K562 (cell line): ENCODE results near the gene UMAD1. TPM values are rescaled to one million over a fixed set of nuclear protein-coding genes. Genes with fewer than 3 reads are reported as not detected.

Experiments used
- ATAC-seq: fragments of 200-7000 bp; cut with Tn5 transposase; 3 replicates; pipeline ENCODE4 v1.9.1; 2020; ENCODE audit warnings: moderate library complexity
- BruUV-seq: library from RNA; stranded (reverse); fragments of 400-500 nt; replicated peaks from 2 replicates; lab custom pipeline; 2021; lab: Mats Ljungman, UMichigan
- CTCF ChIA-PET: fragments of 300-600 bp; formaldehyde crosslinking; extraction: SDS; loops from one replicate; lab custom pipeline; 2021; ENCODE audit warnings: low intra/inter-chr PET ratio; lab: Yijun Ruan, JAX
- POLR2A ChIA-PET: fragments of 300-600, 350-650 bp; sonication (Branson Sonifier 250); formaldehyde crosslinking; extraction: SDS; loops from one replicate; lab custom pipeline; 2021; ENCODE audit warnings: antibody characterized with exemption, inconsistent platforms; lab: Yijun Ruan, JAX
- DNase-seq, 4 experiments: peaks; one replicate each; pipeline versions ENCODE4 v3.0.0 to v3.0.0-alpha.2; 2011 to 2018; ENCODE audit warnings: low spot score in 3 of 4, mixed read lengths in 3 of 4; ENCODE audit errors: extremely low read depth in 1 of 4
- FAIRE-seq: peaks from 2 replicates; lab custom pipeline; 2011; peaks lifted over from hg19 to GRCh38; lab: Jason Lieb, UNC
- H2AFZ ChIP-seq: 2 replicates; pipeline ENCODE4 v1.6.0; 2011; ENCODE audit warnings: low read depth, low read length, control low read depth, inconsistent platforms
- H3K27ac ChIP-seq: fragments of 200-600 bp; 3 replicates; pipeline ENCODE4 v1.8.0; 2011; ENCODE audit warnings: low read depth, mild to moderate bottlenecking, control low read depth, inconsistent platforms, low read length, moderate library complexity, mixed read lengths; ENCODE audit errors: extremely low read depth
- H3K27me3 ChIP-seq, 2 experiments: fragments of 300-600 bp in 1 of 2; 2 replicates in 1 of 2; 3 replicates in 1 of 2; pipeline versions ENCODE4 v1.6.0 to v1.8.0; 2011; ENCODE audit warnings: inconsistent platforms in 2 of 2, low read length in 2 of 2, mild to moderate bottlenecking in 1 of 2, mixed read lengths in 1 of 2, moderate library complexity in 1 of 2; ENCODE audit not compliant: control insufficient read depth in 2 of 2, insufficient read depth in 2 of 2
- H3K36me3 ChIP-seq: fragments of 300-600 bp; 3 replicates; pipeline ENCODE4 v1.8.0; 2011; ENCODE audit warnings: mild to moderate bottlenecking, low read length, inconsistent platforms; ENCODE audit not compliant: control insufficient read depth, insufficient read depth
- H3K4me1 ChIP-seq, 2 experiments: fragments of 200-600 bp in 1 of 2; replicated peaks in 1 of 2; 2 replicates in 1 of 2; 3 replicates in 1 of 2; pipeline versions ENCODE4 v1.5.1 to v1.8.0; 2011; ENCODE audit warnings: inconsistent platforms in 2 of 2, low read length in 2 of 2, mild to moderate bottlenecking in 1 of 2, mixed read lengths in 1 of 2, moderate library complexity in 1 of 2; ENCODE audit not compliant: control insufficient read depth in 2 of 2, insufficient read depth in 2 of 2
- H3K4me2 ChIP-seq: 2 replicates; pipeline ENCODE4 v1.6.1; 2011; ENCODE audit warnings: low read length, control low read depth, inconsistent platforms, mixed read lengths; ENCODE audit not compliant: insufficient read depth
- H3K4me3 ChIP-seq: fragments of 200-600 bp; sonication (generic), shearing (Covaris generic); 2 replicates; pipeline ENCODE4 v1.5.1; 2016; ENCODE audit warnings: control low read depth, inconsistent platforms
- H3K79me2 ChIP-seq: fragments of 200-600 bp; 3 replicates; pipeline ENCODE4 v1.8.0; 2011; ENCODE audit warnings: low read length, inconsistent platforms; ENCODE audit not compliant: control insufficient read depth, insufficient read depth
- H3K9ac ChIP-seq, 2 experiments: 2 replicates each; pipeline versions ENCODE4 v1.6.0 to v1.6.1; 2011; ENCODE audit warnings: low read depth in 2 of 2, low read length in 2 of 2, control low read depth in 1 of 2, inconsistent platforms in 1 of 2, mild to moderate bottlenecking in 1 of 2, mixed read lengths in 1 of 2; ENCODE audit not compliant: insufficient read depth in 1 of 2
- H3K9me1 ChIP-seq: one replicate; pipeline ENCODE4 v1.6.0; 2011; ENCODE audit warnings: inconsistent platforms, mild to moderate bottlenecking, low read length, moderate library complexity; ENCODE audit not compliant: control insufficient read depth, insufficient read depth
- H3K9me3 ChIP-seq: replicated peaks from 2 replicates; pipeline ENCODE4 v1.5.1; 2011; ENCODE audit warnings: low read depth, low read length, inconsistent platforms; ENCODE audit not compliant: control insufficient read depth, insufficient read depth
- H4K20me1 ChIP-seq: replicated peaks from 2 replicates; pipeline ENCODE4 v1.6.1; 2011; ENCODE audit warnings: low read length, inconsistent platforms, mixed read lengths; ENCODE audit not compliant: control insufficient read depth, insufficient read depth
- C11orf30 ChIP-seq: fragments of 450-650 bp; IDR thresholded peaks from 2 replicates; pipeline ENCODE4 v1.6.1; 2016; ENCODE audit warnings: low read depth, mild to moderate bottlenecking
- ZNF239 ChIP-seq: fragments of 250-450 bp; sonication (Bioruptor Pico); IDR thresholded peaks from 2 replicates; pipeline ENCODE4 v1.4.0; 2020; ENCODE audit warnings: mild to moderate bottlenecking
- ZNF316 ChIP-seq: fragments of 450-650 bp; IDR thresholded peaks from 2 replicates; pipeline ENCODE4 v1.6.1; 2016
- WGBS: fragments of 100-300 bp; shearing (Covaris generic); methylation state at CpG from one replicate; pipeline ENCODE4 v1.1.6; 2016; ENCODE audit warnings: low coverage, mixed read lengths; ENCODE audit not compliant: insufficient coverage; ENCODE audit errors: missing lambda C conversion rate; 5-methylcytosine and 5-hydroxymethylcytosine counted together
- in situ Hi-C: fragments of 300-500 bp; cut with MboI; formaldehyde crosslinking; loops from 4 replicates; pipeline ENCODE4 v1.15.0; 2018; ENCODE audit warnings: inconsistent platforms, mixed read lengths
- intact Hi-C: fragments of 100-400 bp; cut with micrococcal nuclease; formaldehyde crosslinking; loops from 2 replicates; pipeline ENCODE4 v1.14.2; 2022
- polyA plus RNA-seq, 8 experiments: library from polyadenylated mRNA; depleted of rRNA in 4 of 8; stranded (reverse) in 5 of 8; unstranded in 3 of 8; fragments of >200 nt; fragmentation: Nextera tagmentation in 2 of 8; fragmentation: Illumina TruSeq in 1 of 8; extraction: Ambion mirVana in 2 of 8; extraction: Trizol in 1 of 8; gene quantifications; 2 replicates each; pipeline versions ENCODE4 v1.2.1 to v1.2.3, GENCODE V29; 2011 to 2014; ENCODE audit warnings: inconsistent platforms in 1 of 8, missing spikeins in 1 of 8
- total RNA-seq, 7 experiments: library from RNA; depleted of rRNA in 6 of 7; stranded (reverse); fragments of >200 nt in 6 of 7; fragmentation: Illumina TruSeq in 2 of 7; extraction: Trizol in 2 of 7; gene quantifications; 2 replicates each; pipeline versions ENCODE4 v1.2.1 to v1.2.3, GENCODE V29; 2011 to 2021; ENCODE audit warnings: low replicate concordance in 1 of 7
- TF ChIP-seq, protein P1 (sequence below): fragments of 250-450 bp; sonication (Bioruptor Pico); IDR thresholded peaks from 2 replicates; pipeline ENCODE4 v1.4.0; 2020

UMAD1 gene
- total and polyA plus RNA-seq, 9 of the 15 experiments (the other 6 are each of a cell fraction or from before 2014, with no cell fraction given), result 9.0 to 26.7 (median 13.3) TPM

DNA sequence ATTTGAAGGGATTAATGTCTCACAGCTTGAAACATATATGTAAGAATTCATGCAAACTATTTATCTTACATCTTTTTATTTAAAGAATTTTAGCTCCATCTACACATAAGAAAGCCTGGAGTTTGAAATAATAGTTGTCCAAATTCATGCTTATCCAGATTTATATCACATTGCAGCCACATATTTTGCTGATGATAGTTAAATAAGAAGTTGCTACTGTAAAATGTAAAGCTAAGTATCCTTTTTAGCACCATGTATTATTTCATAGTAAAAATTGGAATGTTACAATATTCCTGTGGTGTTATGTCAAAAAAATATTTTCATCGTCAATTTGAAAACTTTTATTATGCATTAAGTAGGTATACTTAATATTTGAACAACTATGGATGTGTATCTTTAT, 27.3 kb upstream of the UMAD1 start:
- no peak for FAIRE-seq
- no TSS peak for BruUV-seq
- no peaks in the 10 kb centered on the region for H3K27me3 ChIP-seq
- DNase-seq, result no peak
- no peaks in the 10 kb centered on the region for H3K79me2 ChIP-seq
- H3K36me3 ChIP-seq, result no peaks in the 10 kb centered on the region; the same call in 2 of the 3 replicates
- WGBS, result 77% methylated on average over 1 of the region's 1 CpG
- peaks cover 8 to 23% of the 10 kb centered on the region in 2 experiments; a peak in 3 of 5 replicates for H3K4me1 ChIP-seq
- H3K27ac ChIP-seq, result peak overlapping the region; percentile 45; the same call in 1 of the 3 replicates
- CTCF ChIA-PET, result no interaction called here
- no peak overlapping the region for H3K4me3 ChIP-seq
- H3K4me2 ChIP-seq, result no peak overlapping the region
- H3K9me1 ChIP-seq, result no peaks in the 10 kb centered on the region
- TF ChIP-seq ZNF316 (peak; percentile 64), ZNF239 (CRISPR knock-in tag) (no peak), C11orf30 (peak; percentile 55; the same call in 1 of the 2 replicates)
- TF ChIP-seq, protein P1, sequence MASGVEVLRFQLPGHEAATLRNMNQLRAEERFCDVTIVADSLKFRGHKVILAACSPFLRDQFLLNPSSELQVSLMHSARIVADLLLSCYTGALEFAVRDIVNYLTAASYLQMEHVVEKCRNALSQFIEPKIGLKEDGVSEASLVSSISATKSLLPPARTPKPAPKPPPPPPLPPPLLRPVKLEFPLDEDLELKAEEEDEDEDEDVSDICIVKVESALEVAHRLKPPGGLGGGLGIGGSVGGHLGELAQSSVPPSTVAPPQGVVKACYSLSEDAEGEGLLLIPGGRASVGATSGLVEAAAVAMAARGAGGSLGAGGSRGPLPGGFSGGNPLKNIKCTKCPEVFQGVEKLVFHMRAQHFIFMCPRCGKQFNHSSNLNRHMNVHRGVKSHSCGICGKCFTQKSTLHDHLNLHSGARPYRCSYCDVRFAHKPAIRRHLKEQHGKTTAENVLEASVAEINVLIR (CRISPR knock-in tag), result no peak
- TF ChIP-seq, all 486 proteins: peak for 2
- Histone ChIP-seq H2AFZ (no peak overlapping the region), H4K20me1 (no peaks in the 10 kb centered on the region), H3K9ac (no peak overlapping the region), H3K9me3 (no peaks in the 10 kb centered on the region)
- no peak for ATAC-seq
- POLR2A ChIA-PET, result no interaction called here
- intact Hi-C loops (no loop called here), in situ Hi-C loops (no loop called here)
